GM21515 (cell line): ENCODE results near the gene MTMR8.

ENCODE experiments used
- ATAC-seq: cut with Tn5 transposase; IDR thresholded peaks from one replicate; pipeline ENCODE4 v1.9.1; 2021; ENCODE audit not compliant: unreplicated experiment

MTMR8 gene

GRCh38 chrX:64321507-64321906, 73.7 kb downstream of the MTMR8 start:
- ATAC-seq: no peak

GRCh38 chrX:64313624-64314023, 81.6 kb downstream of the MTMR8 start:
- ATAC-seq: no peak

GRCh38 chrX:64306712-64307111, 88.5 kb downstream of the MTMR8 start:
- no peak for ATAC-seq

DNA sequence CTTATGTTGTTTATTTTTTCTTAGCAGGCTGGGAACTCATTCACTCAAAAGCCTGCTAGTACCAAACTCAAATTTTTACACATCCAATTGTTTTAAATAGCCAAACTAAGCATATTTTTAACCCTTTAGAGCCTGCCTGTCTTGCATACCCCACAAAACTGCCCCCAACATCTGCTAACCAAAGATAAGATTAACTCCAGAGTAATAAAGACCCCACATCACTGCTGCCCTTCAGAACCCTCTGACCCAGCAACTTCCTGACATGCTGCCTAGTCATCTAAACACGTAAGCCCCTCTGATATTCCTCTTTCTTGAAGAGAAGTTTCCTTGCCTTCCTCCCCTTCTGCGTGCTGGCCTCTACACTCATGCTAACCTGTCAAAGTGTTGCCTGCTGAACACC, 104.1 kb downstream of the MTMR8 start:
- ATAC-seq: no peak

DNA sequence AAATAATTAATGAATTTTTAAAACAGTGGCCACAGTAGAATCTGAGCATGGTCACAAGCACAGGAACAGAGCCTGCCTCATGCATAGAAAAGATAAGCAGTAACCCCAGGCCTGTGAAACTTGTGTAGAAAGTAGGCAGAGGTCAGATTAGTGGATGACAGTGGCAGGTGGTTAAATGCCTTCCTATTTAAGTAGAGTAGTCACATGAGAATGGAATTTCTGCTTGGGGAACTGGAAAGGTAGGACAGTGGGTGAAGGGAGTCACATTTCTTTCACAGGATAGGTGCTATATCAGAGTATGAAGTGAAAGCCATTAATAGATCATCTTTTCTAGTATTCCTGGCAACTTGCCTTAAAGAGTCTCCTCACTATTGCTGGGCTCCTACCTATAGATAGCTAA, 130.0 kb downstream of the MTMR8 start:
- ATAC-seq: no peak

- no peak for ATAC-seq
Measured at GRCh38 chrX:64230123-64230970, 164.9 kb downstream of the MTMR8 start, which contains the start of gene ASB12. Gene ASB12, minus strand, starts transcription at chrX:64230607. Its CDS starts 4,957 bp downstream, at chrX:64225650.

DNA sequence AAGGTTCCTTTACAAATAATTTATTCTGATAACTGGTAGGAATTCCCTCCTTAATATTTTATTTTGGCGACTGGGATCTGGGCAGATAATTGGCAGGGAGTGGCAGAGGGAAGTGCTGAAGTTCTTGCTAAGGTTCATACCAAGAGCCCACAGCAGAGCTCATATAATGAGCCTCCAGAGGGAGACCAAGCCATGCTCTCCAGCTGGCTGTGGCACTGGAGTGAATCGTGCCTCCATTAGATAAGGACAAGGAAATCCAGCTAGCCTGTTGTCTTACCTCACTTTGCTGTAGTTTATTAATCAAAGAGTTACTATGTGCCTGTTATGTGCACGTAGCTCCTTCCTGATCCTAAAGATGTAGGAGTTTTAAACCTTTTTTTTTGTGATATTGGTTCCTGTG, 166.1 kb downstream of the MTMR8 start:
- no peak for ATAC-seq
